NB4 (cell line): ENCODE results near the gene COL26A1.

Source experiments
- POLR2A ChIP-seq: IDR thresholded peaks from 2 replicates; pipeline ENCODE4 v1.6.1; 2011; ENCODE audit warnings: mild to moderate bottlenecking; ENCODE audit not compliant: insufficient read length; ENCODE audit errors: extremely low read depth
- TF ChIP-seq, protein P1 (sequence below): IDR thresholded peaks from one replicate; pipeline ENCODE4 v1.5.1; 2012; ENCODE audit warnings: low read depth, low read length

DNA sequence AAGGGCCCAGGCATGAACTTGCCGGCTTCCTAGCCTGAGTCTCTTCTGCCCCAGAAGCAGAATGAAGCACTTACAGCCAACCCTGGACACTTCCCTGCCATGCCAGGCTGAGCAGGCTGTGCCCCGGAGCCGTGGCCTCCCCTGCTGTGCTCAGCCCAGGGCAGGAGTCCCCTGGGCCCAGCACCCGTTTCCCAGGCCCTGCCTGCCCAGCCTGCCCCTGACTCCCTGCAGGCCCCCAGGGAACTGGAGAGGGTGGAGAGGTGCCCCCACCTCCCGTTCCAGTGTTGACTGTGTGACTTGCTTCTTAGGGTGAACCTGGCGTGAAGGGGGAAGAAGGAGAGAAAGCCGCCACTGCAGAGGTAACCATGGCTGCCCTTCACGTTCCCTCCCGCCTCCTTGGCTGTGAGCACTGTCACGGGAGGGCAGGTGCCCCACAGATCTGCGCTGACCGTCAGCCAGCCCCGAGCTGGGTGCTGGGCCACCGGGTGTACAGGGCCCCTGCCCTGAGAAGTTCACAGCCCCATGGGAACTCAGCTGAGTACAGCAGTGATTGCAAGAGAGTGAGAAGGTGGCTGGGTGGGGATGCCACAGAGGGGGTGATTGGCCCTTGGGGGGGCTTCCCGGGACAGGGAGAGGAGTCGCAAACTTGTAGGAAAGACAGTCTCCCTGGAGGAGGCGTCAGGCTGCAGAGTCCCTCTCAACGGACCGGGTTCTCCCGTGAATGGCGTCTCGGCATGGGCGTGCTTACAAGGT, 190.5 kb downstream of the COL26A1 start:
- TF ChIP-seq, protein P1, sequence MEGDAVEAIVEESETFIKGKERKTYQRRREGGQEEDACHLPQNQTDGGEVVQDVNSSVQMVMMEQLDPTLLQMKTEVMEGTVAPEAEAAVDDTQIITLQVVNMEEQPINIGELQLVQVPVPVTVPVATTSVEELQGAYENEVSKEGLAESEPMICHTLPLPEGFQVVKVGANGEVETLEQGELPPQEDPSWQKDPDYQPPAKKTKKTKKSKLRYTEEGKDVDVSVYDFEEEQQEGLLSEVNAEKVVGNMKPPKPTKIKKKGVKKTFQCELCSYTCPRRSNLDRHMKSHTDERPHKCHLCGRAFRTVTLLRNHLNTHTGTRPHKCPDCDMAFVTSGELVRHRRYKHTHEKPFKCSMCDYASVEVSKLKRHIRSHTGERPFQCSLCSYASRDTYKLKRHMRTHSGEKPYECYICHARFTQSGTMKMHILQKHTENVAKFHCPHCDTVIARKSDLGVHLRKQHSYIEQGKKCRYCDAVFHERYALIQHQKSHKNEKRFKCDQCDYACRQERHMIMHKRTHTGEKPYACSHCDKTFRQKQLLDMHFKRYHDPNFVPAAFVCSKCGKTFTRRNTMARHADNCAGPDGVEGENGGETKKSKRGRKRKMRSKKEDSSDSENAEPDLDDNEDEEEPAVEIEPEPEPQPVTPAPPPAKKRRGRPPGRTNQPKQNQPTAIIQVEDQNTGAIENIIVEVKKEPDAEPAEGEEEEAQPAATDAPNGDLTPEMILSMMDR, result no peak
- no peak for TF ChIP-seq POLR2A
